SK-N-MC (cell line): ENCODE results near the gene HK1.

ENCODE experiments used
- EZH2 ChIP-seq: fragments of 200-600 bp; sonication (generic); IDR thresholded peaks from one replicate; pipeline ENCODE4 v1.6.1; 2017; ENCODE audit warnings: antibody characterized with exemption
- FOXP2 ChIP-seq: optimal IDR thresholded peaks from 2 replicates; pipeline ENCODE3; 2011; ENCODE audit warnings: mild to moderate bottlenecking, moderate library complexity; ENCODE audit not compliant: insufficient read depth; ENCODE audit errors: extremely low read length, control extremely low read depth
- POLR2AphosphoS5 ChIP-seq: IDR thresholded peaks from 2 replicates; pipeline ENCODE4 v1.6.1; 2012; ENCODE audit warnings: mild to moderate bottlenecking, low read depth, low read length, borderline replicate concordance

- TF ChIP-seq POLR2AphosphoS5 (no peak), FOXP2 (no peak), EZH2 (no peak)
Observed at GRCh38 chr10:69240455-69240854, 37.8 kb upstream of the HK1 start.
